GM08714 (cell line): Measurements from ENCODE around the gene RPL14.
"Not testable (repeated sequence)": the region's sequence is repeated elsewhere in the genome, so short reads cannot be mapped to it uniquely, and the experiment has no call there.

Experiments used
- H3K4me3 ChIP-seq: fragments of 200-500 bp; sonication (Bioruptor generic); 2 replicates; pipeline ENCODE4 v1.5.1; 2014; ENCODE audit warnings: mild to moderate bottlenecking, low read length, inconsistent platforms
- ZNF274 ChIP-seq: IDR thresholded peaks from 2 replicates; pipeline ENCODE4 v1.6.1; 2012; ENCODE audit warnings: mild to moderate bottlenecking, low read depth, low read length

Gene RPL14

GRCh38 chr3:40453933-40454332, 3.2 kb upstream of the RPL14 start:
- TF ChIP-seq ZNF274, result no peak
- peak overlapping the region; percentile 83 for H3K4me3 ChIP-seq

- TF ChIP-seq ZNF274, result no peak
Observed at GRCh38 chr3:40455328-40455727, 1.8 kb upstream of the RPL14 start.

GRCh38 chr3:40456279-40456939, 730 bp upstream of the RPL14 start:
- TF ChIP-seq ZNF274, result no peak
- peak overlapping the region; percentile 95 for H3K4me3 ChIP-seq

More at GRCh38 chr3:40455328-40455727, 1.8 kb upstream of the RPL14 start:
- H3K4me3 ChIP-seq, result no peak overlapping the region

- peak overlapping the region; percentile 95 for H3K4me3 ChIP-seq
- TF ChIP-seq ZNF274, result no peak
Observed at GRCh38 chr3:40458473-40458872, 1.3 kb downstream of the RPL14 start.

- H3K4me3 ChIP-seq, result not testable (repeated sequence)
Observed at GRCh38 chr3:40460481-40460880, 3.3 kb downstream of the RPL14 start.

GRCh38 chr3:40461161-40461560, 4.0 kb downstream of the RPL14 start:
- no peak overlapping the region for H3K4me3 ChIP-seq
- no peak for TF ChIP-seq ZNF274

GRCh38 chr3:40462838-40463237, 5.7 kb downstream of the RPL14 start:
- H3K4me3 ChIP-seq, result not testable (repeated sequence)

- no peak overlapping the region for H3K4me3 ChIP-seq
- no peak for TF ChIP-seq ZNF274
Observed at GRCh38 chr3:40463579-40463978, 6.4 kb downstream of the RPL14 start.

- no peak for TF ChIP-seq ZNF274
- H3K4me3 ChIP-seq, result no peak overlapping the region
Observed at GRCh38 chr3:40464339-40465110, 7.4 kb downstream of the RPL14 start.

- no peak for TF ChIP-seq ZNF274
- no peak overlapping the region for H3K4me3 ChIP-seq
Observed at GRCh38 chr3:40465111-40465407, 7.9 kb downstream of the RPL14 start.

- TF ChIP-seq ZNF274, result no peak
- H3K4me3 ChIP-seq, result no peak overlapping the region
Observed at GRCh38 chr3:40465456-40465855, 8.3 kb downstream of the RPL14 start.

GRCh38 chr3:40468018-40468417, 10.9 kb downstream of the RPL14 start:
- no peak overlapping the region for H3K4me3 ChIP-seq
- no peak for TF ChIP-seq ZNF274

GRCh38 chr3:40470701-40471100, 13.6 kb downstream of the RPL14 start:
- H3K4me3 ChIP-seq, result no peak overlapping the region

GRCh38 chr3:40476478-40477470, 19.6 kb downstream of the RPL14 start, which contains the start of gene ZNF619:
Gene ZNF619, plus strand, starts transcription at chr3:40477122. Its CDS starts 858 bp downstream, at chr3:40477980.
- H3K4me3 ChIP-seq, result peak within 1 kb of the TSS; percentile 82
- TF ChIP-seq ZNF274, result no peak

More at GRCh38 chr3:40470701-40471100, 13.6 kb downstream of the RPL14 start:
- TF ChIP-seq ZNF274, result no peak
